ENCODE data around the gene CRYM.

CRYM gene

DNA sequence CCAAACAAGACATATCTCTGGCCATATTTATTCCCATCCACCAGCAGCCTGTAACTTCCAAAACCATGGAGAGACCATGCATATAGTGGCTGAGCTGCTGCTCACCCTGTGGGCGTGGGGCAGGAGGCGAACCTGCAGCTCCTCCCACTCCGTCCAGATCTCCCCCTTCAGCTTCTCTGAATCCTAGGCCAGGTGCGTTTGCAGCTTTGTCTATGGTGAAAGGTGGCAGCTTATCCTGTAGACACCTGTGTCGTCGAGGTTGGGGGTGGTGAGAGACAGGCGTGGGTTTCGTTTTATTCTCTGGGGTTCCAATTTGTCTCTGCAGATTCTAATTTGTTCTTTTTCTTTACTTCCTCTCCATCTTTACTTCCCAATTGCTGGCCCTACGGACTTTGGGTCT is 54.3 kb downstream of the CRYM start:
- TF ChIP-seq CTCF (IDR thresholded peaks at IDR 0.05; ENCODE audit: control insufficient read depth, extremely low read depth, insufficient read depth), result no peak
- no peak overlapping the region for H3K4me3 ChIP-seq (ENCODE audit: low read depth, low read length)
- DNase-seq (ENCODE audit: low read depth), result no peak

- no peak overlapping the region for H3K4me3 ChIP-seq (ENCODE audit: low read depth, low read length)
- no peak for TF ChIP-seq CTCF (IDR thresholded peaks at IDR 0.05; ENCODE audit: control insufficient read depth, extremely low read depth, insufficient read depth)
- DNase-seq (ENCODE audit: low read depth), result no peak
These were observed 55.4 kb downstream of the CRYM start for GRCh38 chr16:21222495-21223337.

DNA sequence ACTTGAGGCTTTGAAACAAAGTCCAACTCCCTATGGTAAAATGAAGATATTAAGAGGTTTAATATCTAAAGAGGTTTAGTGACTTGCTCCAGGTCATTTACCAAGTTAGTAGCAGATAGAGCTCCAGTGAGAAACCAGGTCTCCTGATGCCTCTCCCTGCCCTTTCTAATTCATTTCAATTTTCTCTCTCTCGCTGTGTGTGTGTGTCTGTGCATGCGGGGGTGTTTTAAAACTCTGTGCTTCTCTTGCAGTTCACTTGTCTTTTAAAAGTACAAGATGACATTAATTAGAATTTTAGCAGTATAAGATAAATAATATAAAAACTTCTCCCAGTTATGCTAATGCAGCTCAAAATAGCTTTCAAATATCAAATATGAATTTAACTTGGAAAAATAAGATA is 58.5 kb downstream of the CRYM start:
- TF ChIP-seq CTCF (IDR thresholded peaks at IDR 0.05; ENCODE audit: control insufficient read depth, extremely low read depth, insufficient read depth), result no peak
- no peak for DNase-seq (ENCODE audit: low read depth)
- no peak overlapping the region for H3K4me3 ChIP-seq (ENCODE audit: low read depth, low read length)

- no peak overlapping the region for H3K4me3 ChIP-seq (ENCODE audit: low read depth, low read length)
- no peak for TF ChIP-seq CTCF (IDR thresholded peaks at IDR 0.05; ENCODE audit: control insufficient read depth, extremely low read depth, insufficient read depth)
- no peak for DNase-seq (ENCODE audit: low read depth)
These were observed 59.9 kb downstream of the CRYM start for GRCh38 chr16:21218153-21218552.

GRCh38 chr16:21217121-21217520 is 61.0 kb downstream of the CRYM start:
- TF ChIP-seq CTCF (IDR thresholded peaks at IDR 0.05; ENCODE audit: control insufficient read depth, extremely low read depth, insufficient read depth), result no peak
- no peak overlapping the region for H3K4me3 ChIP-seq (ENCODE audit: low read depth, low read length)
- DNase-seq (ENCODE audit: low read depth), result no peak

DNA sequence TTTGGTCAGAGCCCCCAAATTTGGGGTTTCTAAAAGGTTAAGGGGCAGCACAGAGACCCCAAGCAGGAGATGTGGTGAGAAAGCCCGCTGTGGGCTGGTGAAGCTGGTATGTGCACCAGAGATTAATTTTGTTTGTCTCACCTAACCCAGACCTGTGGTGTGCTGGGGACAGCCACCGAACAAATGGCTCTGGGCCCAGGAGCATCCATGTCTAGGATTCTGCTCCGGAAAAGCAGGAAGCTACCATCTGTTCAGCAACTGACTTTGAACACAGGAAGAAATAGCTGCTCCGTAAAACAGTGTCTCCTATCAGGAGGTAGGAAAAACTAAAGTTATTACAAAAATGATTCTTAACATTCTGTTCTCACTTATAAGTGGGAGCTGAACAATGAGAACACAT is 64.0 kb downstream of the CRYM start:
- no peak for DNase-seq (ENCODE audit: low read depth)
- no peak overlapping the region for H3K4me3 ChIP-seq (ENCODE audit: low read depth, low read length)
- TF ChIP-seq CTCF (IDR thresholded peaks at IDR 0.05; ENCODE audit: control insufficient read depth, extremely low read depth, insufficient read depth), result no peak

- no peak for DNase-seq (ENCODE audit: low read depth)
- TF ChIP-seq CTCF (IDR thresholded peaks at IDR 0.05; ENCODE audit: control insufficient read depth, extremely low read depth, insufficient read depth), result no peak
- H3K4me3 ChIP-seq (ENCODE audit: low read depth, low read length), result no peak within 1 kb of the TSS
These were observed 66.6 kb downstream of the CRYM start, which contains the start of gene ZP2 for GRCh38 chr16:21211486-21211885. TSS of gene ZP2 (minus strand) at chr16:21211574. CDS start at chr16:21211547, 27 bp downstream.

Data from LNCaP clone FGC (cell line).